MM.1S (cell line): ENCODE measurements around the gene VEGFB.

ENCODE experiments used
- CTCF ChIP-seq: fragments of 300-600 bp; sonication (generic); IDR thresholded peaks from 2 replicates; pipeline ENCODE4 v1.5.1; 2016; ENCODE audit warnings: antibody characterized with exemption, low read length, mixed read lengths
- EZH2 ChIP-seq: fragments of 300-600 bp; sonication (generic); optimal IDR thresholded peaks from 2 replicates; pipeline ENCODE3; 2017; ENCODE audit warnings: low read depth, mild to moderate bottlenecking, antibody characterized with exemption, low read length, mixed read lengths

DNA sequence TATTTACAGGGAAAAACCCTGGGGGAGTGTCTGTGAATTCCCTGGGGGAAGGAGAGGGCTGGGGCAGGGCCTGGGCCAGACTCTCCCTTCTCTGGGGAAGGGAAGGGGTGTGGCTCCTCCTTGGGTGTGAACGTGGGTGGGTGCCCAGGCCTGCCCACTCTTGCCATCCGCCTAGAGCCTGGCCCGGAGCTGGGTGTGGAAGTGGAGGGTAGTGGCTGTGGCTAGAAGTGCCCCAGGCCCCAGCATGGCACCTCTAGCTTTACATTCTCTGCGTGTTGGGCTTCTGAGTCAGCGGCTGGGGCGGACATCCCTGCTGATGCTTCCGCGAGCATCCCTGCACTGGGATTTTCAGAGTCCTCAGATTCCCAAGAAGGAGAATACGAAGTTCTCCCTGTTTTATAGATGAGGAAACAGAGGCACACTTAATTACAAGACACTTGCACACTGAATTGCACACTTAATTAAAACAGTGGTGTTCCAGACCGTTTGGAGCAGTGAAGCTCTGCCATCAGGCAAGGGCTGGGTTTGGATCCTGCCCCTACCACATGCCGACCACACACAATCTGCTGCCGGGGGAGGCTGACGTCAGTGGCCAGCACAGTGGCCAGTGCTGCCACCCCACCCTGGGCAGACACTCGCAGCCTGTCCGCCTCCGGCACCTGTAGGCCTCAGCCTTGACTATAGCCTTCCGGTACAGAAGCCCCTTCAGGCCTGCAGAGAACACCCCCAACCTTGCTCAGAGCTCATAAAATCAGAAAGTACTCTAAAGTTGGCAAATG is 42.5 kb downstream of the VEGFB start:
- TF ChIP-seq EZH2, result no peak
- TF ChIP-seq CTCF, result no peak
